Metanephros (tissue), 2 donors: Measurements from ENCODE around the gene RPS3. TPM values are rescaled to one million over a fixed set of nuclear protein-coding genes. Genes with fewer than 3 reads are reported as not detected.

ENCODE experiments used
- small RNA-seq: library from RNA; depleted of rRNA; stranded (forward); fragments of <200 nt; gene quantifications from one replicate; pipeline ENCODE3, GENCODE V24; 2014; ENCODE audit warnings: low replicate concordance
- total RNA-seq: library from RNA; depleted of rRNA; stranded (reverse); fragments of >200 nt; gene quantifications from one replicate; pipeline ENCODE4 v1.2.3, GENCODE V29; 2014

Gene RPS3
- total RNA-seq: 1,408 TPM

GRCh38 chr11:75399344-75400145 is at the start of gene RPS3:
Gene RPS3, plus strand, starts transcription at chr11:75399518. Its CDS starts 30 bp downstream, at chr11:75399548.

GRCh38 chr11:75351541-75351790 is 47.9 kb upstream of the RPS3 start, which contains the start of gene ARRB1:
Gene ARRB1, minus strand, starts transcription at chr11:75351661. Its CDS starts 54 bp downstream, at chr11:75351607.

GRCh38 chr11:75432911-75433321 is 33.6 kb downstream of the RPS3 start, which contains the start of gene KLHL35:
Gene KLHL35, minus strand, starts transcription at chr11:75433203. Its CDS starts 2,574 bp downstream, at chr11:75430629.

Small RNAs within 50 kb of the gene (small RNA-seq; reads per million reads assigned to genes)
- gene SNORD15A: not detected
- gene SNORD15B: 123 reads per million, percentile 98 among the genes with 10 or more reads in this experiment

Other genes with a start within 250 kb of the RPS3 start
- gene SLCO2B1, start 248.4 kb upstream of the RPS3 start, total RNA-seq: 15.9 TPM
- gene TPBGL, start 158.7 kb upstream of the RPS3 start, total RNA-seq: 0.06 TPM
- gene ARRB1, start 47.9 kb upstream of the RPS3 start, total RNA-seq: 30.6 TPM
- 1.9 TPM for gene KLHL35, start 33.7 kb downstream of the RPS3 start, total RNA-seq
- gene GDPD5, start 126.4 kb downstream of the RPS3 start, total RNA-seq: 22.1 TPM
- gene SERPINH1, start 162.7 kb downstream of the RPS3 start, total RNA-seq: 541 TPM